ENCODE measurements around the gene VPS13D.

DNA sequence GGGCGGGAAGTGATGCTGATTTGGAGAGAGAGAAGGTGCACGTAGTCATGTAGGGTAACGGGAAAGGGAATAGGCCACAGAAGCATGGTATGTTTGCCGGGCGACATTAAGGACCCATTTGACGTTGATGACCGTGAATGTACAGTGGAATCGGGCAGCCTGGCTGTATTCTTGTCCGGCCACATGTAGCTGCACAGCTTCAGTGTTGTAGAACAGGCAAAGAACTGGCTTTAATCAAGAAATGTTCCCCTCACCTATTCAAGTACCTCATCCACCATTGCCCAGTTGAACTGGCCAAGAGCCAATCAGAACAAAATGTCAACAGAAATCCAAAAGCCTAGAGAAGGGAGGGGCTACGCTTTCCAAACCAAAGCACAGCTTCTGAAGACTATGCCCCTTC, 283.4 kb downstream of the VPS13D start:
- TF ChIP-seq, protein P1, sequence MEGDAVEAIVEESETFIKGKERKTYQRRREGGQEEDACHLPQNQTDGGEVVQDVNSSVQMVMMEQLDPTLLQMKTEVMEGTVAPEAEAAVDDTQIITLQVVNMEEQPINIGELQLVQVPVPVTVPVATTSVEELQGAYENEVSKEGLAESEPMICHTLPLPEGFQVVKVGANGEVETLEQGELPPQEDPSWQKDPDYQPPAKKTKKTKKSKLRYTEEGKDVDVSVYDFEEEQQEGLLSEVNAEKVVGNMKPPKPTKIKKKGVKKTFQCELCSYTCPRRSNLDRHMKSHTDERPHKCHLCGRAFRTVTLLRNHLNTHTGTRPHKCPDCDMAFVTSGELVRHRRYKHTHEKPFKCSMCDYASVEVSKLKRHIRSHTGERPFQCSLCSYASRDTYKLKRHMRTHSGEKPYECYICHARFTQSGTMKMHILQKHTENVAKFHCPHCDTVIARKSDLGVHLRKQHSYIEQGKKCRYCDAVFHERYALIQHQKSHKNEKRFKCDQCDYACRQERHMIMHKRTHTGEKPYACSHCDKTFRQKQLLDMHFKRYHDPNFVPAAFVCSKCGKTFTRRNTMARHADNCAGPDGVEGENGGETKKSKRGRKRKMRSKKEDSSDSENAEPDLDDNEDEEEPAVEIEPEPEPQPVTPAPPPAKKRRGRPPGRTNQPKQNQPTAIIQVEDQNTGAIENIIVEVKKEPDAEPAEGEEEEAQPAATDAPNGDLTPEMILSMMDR (IDR thresholded peaks at IDR 0.05): no peak
- no peak for TF ChIP-seq POLR2A (IDR thresholded peaks at IDR 0.05)

Measured in Peyer's patch (tissue), 4 donors.